GM12878 (cell line): ENCODE measurements around the gene NAP1L1. TPM values are rescaled to one million over a fixed set of nuclear protein-coding genes. Genes with fewer than 3 reads are reported as not detected.

Experiments
- ATAC-seq: fragments of 200-7000 bp; cut with Tn5 transposase; 3 replicates; pipeline ENCODE4 v1.9.1; 2020; ENCODE audit warnings: mild to moderate bottlenecking, moderate library complexity
- BruUV-seq: library from RNA; stranded (reverse); fragments of 400-500 nt; replicated peaks from 2 replicates; lab custom pipeline; 2021; lab: Mats Ljungman, UMichigan
- CTCF ChIA-PET: fragments of 300-600 bp; sonication (Branson Sonifier 250); formaldehyde crosslinking; extraction: SDS; loops from one replicate; lab custom pipeline; 2021; ENCODE audit warnings: inconsistent platforms; lab: Yijun Ruan, JAX
- POLR2A ChIA-PET: fragments of 350-600 bp; formaldehyde crosslinking; extraction: SDS; loops from one replicate; lab custom pipeline; 2021; ENCODE audit warnings: inconsistent platforms; lab: Charles Lee
- RAD21 ChIA-PET: fragments of 300-600 bp; sonication (Branson Sonifier 250); formaldehyde crosslinking; loops from one replicate; lab custom pipeline; 2023; ENCODE audit warnings: antibody characterized with exemption; ENCODE audit not compliant: unreplicated experiment; lab: Charles Lee
- SMC1A ChIA-PET: fragments of 300-600 bp; sonication (Branson Sonifier 250); formaldehyde crosslinking; loops from one replicate; lab custom pipeline; 2023; ENCODE audit not compliant: unreplicated experiment, uncharacterized antibody; lab: Charles Lee
- DNase-seq: peaks from one replicate; pipeline ENCODE4 v3.0.0-alpha.2; 2011; ENCODE audit warnings: low read depth, low spot score
- FAIRE-seq: peaks from 3 replicates; lab custom pipeline; 2011; peaks lifted over from hg19 to GRCh38; lab: Jason Lieb, UNC
- H2AFZ ChIP-seq: 2 replicates; pipeline ENCODE4 v1.6.0; 2011; ENCODE audit warnings: low read depth, low read length, control low read depth; ENCODE audit not compliant: control insufficient read depth
- H3K27ac ChIP-seq: 2 replicates; pipeline ENCODE4 v1.5.1; 2011; ENCODE audit warnings: control low read depth; ENCODE audit not compliant: control insufficient read depth, insufficient read depth
- H3K27me3 ChIP-seq, 2 experiments: replicated peaks in 1 of 2; 2 replicates each; pipeline versions ENCODE4 v1.6.0 to v1.6.1; 2011; ENCODE audit warnings: low read length in 1 of 2; ENCODE audit not compliant: control insufficient read depth in 2 of 2, insufficient read depth in 2 of 2
- H3K36me3 ChIP-seq, 2 experiments: 2 replicates each; pipeline ENCODE4 v1.5.1; 2011; ENCODE audit warnings: low read length in 1 of 2; ENCODE audit not compliant: control insufficient read depth in 2 of 2, insufficient read depth in 2 of 2
- H3K4me1 ChIP-seq: 2 replicates; pipeline ENCODE4 v1.6.1; 2011; ENCODE audit warnings: mild to moderate bottlenecking, low read length, moderate library complexity, mixed read lengths; ENCODE audit not compliant: control insufficient read depth, insufficient read depth
- H3K4me2 ChIP-seq: 2 replicates; pipeline ENCODE4 v1.6.0; 2011; ENCODE audit warnings: control low read depth; ENCODE audit not compliant: control insufficient read depth, insufficient read depth
- H3K4me3 ChIP-seq: fragments of 200-600 bp; sonication (generic); 2 replicates; pipeline ENCODE4 v1.5.1; 2016
- H3K79me2 ChIP-seq: 2 replicates; pipeline ENCODE4 v1.6.0; 2011; ENCODE audit warnings: low read length; ENCODE audit not compliant: control insufficient read depth, insufficient read depth
- H3K9ac ChIP-seq: 2 replicates; pipeline ENCODE4 v1.8.0; 2011; ENCODE audit warnings: low read length, control low read depth, mixed read lengths; ENCODE audit not compliant: control insufficient read depth, insufficient read depth
- H3K9me3 ChIP-seq: replicated peaks from 3 replicates; pipeline ENCODE4 v1.5.1; 2011; ENCODE audit warnings: mild to moderate bottlenecking, low read length; ENCODE audit not compliant: control insufficient read depth, insufficient read depth
- H4K20me1 ChIP-seq: 2 replicates; pipeline ENCODE4 v1.6.0; 2011; ENCODE audit not compliant: control insufficient read depth, insufficient read depth
- EED ChIP-seq: sonication (generic); IDR thresholded peaks from 2 replicates; pipeline ENCODE4 v1.6.1; 2016; ENCODE audit warnings: antibody characterized with exemption, low read depth
- MEF2A ChIP-seq: IDR thresholded peaks from 2 replicates; pipeline ENCODE4 v1.6.1; 2011; ENCODE audit warnings: low read depth, mild to moderate bottlenecking, low read length, moderate library complexity; ENCODE audit not compliant: insufficient read depth
- MTA2 ChIP-seq: fragments of 450-650 bp; IDR thresholded peaks from 2 replicates; pipeline ENCODE4 v1.6.1; 2016; ENCODE audit warnings: low read depth, mild to moderate bottlenecking, moderate library complexity
- RAD51 ChIP-seq: fragments of 450-650 bp; IDR thresholded peaks from 2 replicates; pipeline ENCODE4 v1.6.1; 2016; ENCODE audit warnings: moderate library complexity, mild to moderate bottlenecking, inconsistent platforms
- SREBF1 ChIP-seq: IDR thresholded peaks from 2 replicates; pipeline ENCODE4 v1.6.1; 2012; ENCODE audit warnings: mild to moderate bottlenecking, low read length
- STAT1 ChIP-seq: fragments of 450-650 bp; conservative IDR thresholded peaks from 2 replicates; pipeline ENCODE4 v1.6.1; 2014; ENCODE audit warnings: antibody characterized with exemption, mild to moderate bottlenecking
- WGBS: methylation state at CpG from one replicate; pipeline ENCODE4 v1.1.6; 2016; ENCODE audit warnings: low lambda C conversion rate; ENCODE audit not compliant: insufficient replicate concordance, insufficient coverage; ENCODE audit errors: missing lambda C conversion rate; 5-methylcytosine and 5-hydroxymethylcytosine counted together
- in situ Hi-C: fragments of 300-500 bp; cut with MboI; formaldehyde crosslinking; loops from 9 replicates; pipeline ENCODE4 v1.14.3; 2018; ENCODE audit warnings: mixed read lengths
- intact Hi-C: fragments of 100-400 bp; cut with micrococcal nuclease; formaldehyde crosslinking; loops from one replicate; pipeline ENCODE4 v1.14.2; 2022; ENCODE audit not compliant: unreplicated experiment
- polyA plus RNA-seq, 11 experiments: library from polyadenylated mRNA; depleted of rRNA in 4 of 11; unstranded in 6 of 11; stranded (reverse) in 5 of 11; fragments of >200 nt; fragmentation: Nextera tagmentation in 4 of 11; fragmentation: Illumina TruSeq in 1 of 11; extraction: Ambion mirVana in 4 of 11; extraction: Trizol in 1 of 11; gene quantifications; 1 replicate in 1 of 11; 2 replicates in 10 of 11; pipeline versions ENCODE4 v1.2.1 to v1.2.3, GENCODE V29; 2011 to 2016; ENCODE audit warnings: inconsistent platforms in 2 of 11, missing spikeins in 2 of 11, low read depth in 1 of 11
- total RNA-seq, 4 experiments: library from RNA; depleted of rRNA in 3 of 4; stranded (reverse); fragments of >200 nt in 3 of 4; fragmentation: Illumina TruSeq in 1 of 4; extraction: Trizol in 1 of 4; gene quantifications; 2 replicates each; pipeline versions ENCODE4 v1.2.1 to v1.2.3, GENCODE V29; 2013 to 2021
- TF ChIP-seq, protein P1 (sequence below): IDR thresholded peaks from 2 replicates; pipeline ENCODE4 v1.6.1; 2012; ENCODE audit warnings: mild to moderate bottlenecking, low read depth, low read length
- TF ChIP-seq, protein P2 (sequence below): fragments of 450-650 bp; IDR thresholded peaks from 2 replicates; pipeline ENCODE4 v1.6.1; 2017; ENCODE audit warnings: borderline replicate concordance
- TF ChIP-seq, protein P3 (sequence below): IDR thresholded peaks from 2 replicates; pipeline ENCODE4 v1.6.1; 2012; ENCODE audit warnings: low read depth, low read length, improper control_type of control experiment
- TF ChIP-seq, protein P4 (sequence below): fragments of 450-650 bp; IDR thresholded peaks from 2 replicates; pipeline ENCODE4 v1.6.1; 2014; ENCODE audit warnings: mild to moderate bottlenecking
- TF ChIP-seq, protein P5 (sequence below), 3 experiments: IDR thresholded peaks in 2 of 3; conservative IDR thresholded peaks in 1 of 3; 2 replicates each; pipeline ENCODE4 v1.5.1; 2011; ENCODE audit warnings: low read depth in 3 of 3, low read length in 3 of 3, mild to moderate bottlenecking in 3 of 3, control low read depth in 2 of 3, moderate library complexity in 2 of 3, inconsistent platforms in 1 of 3, mixed read lengths in 1 of 3; ENCODE audit not compliant: control insufficient read depth in 2 of 3, insufficient read depth in 1 of 3; ENCODE audit errors: extremely low read depth in 1 of 3
- TF ChIP-seq, protein P6 (sequence below): fragments of 150-350 bp; IDR thresholded peaks from 2 replicates; pipeline ENCODE4 v1.6.1; 2014; ENCODE audit warnings: mild to moderate bottlenecking, low read depth, low read length

NAP1L1 gene
- total and polyA plus RNA-seq, 10 of the 15 experiments (the other 5 are each of a cell fraction or from before 2014, with no cell fraction given), result 256 to 1,036 (median 536) TPM

DNA sequence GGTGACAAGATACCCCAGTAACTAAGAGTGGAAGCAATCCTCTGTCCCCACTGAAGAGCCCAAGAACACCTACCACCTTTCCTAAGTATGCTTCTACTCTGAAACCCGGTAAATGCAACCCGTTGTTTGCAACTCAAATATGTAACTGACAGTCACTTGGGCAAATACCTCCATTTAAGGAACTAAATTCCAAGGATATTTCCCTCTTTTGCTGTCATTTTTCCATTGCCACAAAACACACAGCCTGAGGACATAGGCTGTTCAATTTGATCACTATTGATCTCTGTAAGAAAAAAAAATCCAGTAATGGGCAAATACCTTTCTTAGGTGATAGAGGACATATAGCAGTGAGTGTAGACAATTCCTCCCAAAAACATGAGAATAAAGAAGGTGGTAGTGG is 46.3 kb downstream of the NAP1L1 start:
- ChIA-PET RAD21 (interaction anchor here (0.9 to 3.8 kb wide), 13 partner anchors 13 to 704 kb away, joined by 3 to 55 read pairs (median 7); partner anchors contain the start of genes BBS10 and KRR1), CTCF (interaction anchor here (0.7 to 5.6 kb wide), 19 partner anchors 17 to 558 kb away, joined by 3 to 131 read pairs (median 8); partner anchors contain the start of genes GLIPR1 and KRR1), SMC1A (interaction anchor here (0.7 to 16.5 kb wide), 16 partner anchors 10 to 553 kb away, joined by 3 to 268 read pairs (median 8); partner anchors contain the start of gene KRR1), POLR2A (no interaction called here)
- intact Hi-C loops (no loop called here), in situ Hi-C loops (loop anchor here (5.0 kb wide), 2 partner anchors 511 to 706 kb away; partner anchors contain the start of genes CAPS2 and GLIPR1L1)
- Histone ChIP-seq H3K36me3 (peaks cover 0 to 3% of the 10 kb centered on the region in 2 experiments; a peak in 1 of 4 replicates), H3K9ac (no peak overlapping the region), H3K27ac (no peak overlapping the region), H3K4me3 (no peak overlapping the region), H4K20me1 (no peaks in the 10 kb centered on the region), H2AFZ (no peak overlapping the region), H3K79me2 (no peaks in the 10 kb centered on the region), H3K4me1 (no peaks in the 10 kb centered on the region), H3K27me3 (no peaks in the 10 kb centered on the region), H3K4me2 (no peak overlapping the region), H3K9me3 (no peaks in the 10 kb centered on the region)
- FAIRE-seq, result no peak
- BruUV-seq, result no TSS peak
- DNase-seq, result no peak
- WGBS, result 0% methylated on average over 2 of the region's 2 CpGs
- ATAC-seq, result no peak
- TF ChIP-seq, protein P1, sequence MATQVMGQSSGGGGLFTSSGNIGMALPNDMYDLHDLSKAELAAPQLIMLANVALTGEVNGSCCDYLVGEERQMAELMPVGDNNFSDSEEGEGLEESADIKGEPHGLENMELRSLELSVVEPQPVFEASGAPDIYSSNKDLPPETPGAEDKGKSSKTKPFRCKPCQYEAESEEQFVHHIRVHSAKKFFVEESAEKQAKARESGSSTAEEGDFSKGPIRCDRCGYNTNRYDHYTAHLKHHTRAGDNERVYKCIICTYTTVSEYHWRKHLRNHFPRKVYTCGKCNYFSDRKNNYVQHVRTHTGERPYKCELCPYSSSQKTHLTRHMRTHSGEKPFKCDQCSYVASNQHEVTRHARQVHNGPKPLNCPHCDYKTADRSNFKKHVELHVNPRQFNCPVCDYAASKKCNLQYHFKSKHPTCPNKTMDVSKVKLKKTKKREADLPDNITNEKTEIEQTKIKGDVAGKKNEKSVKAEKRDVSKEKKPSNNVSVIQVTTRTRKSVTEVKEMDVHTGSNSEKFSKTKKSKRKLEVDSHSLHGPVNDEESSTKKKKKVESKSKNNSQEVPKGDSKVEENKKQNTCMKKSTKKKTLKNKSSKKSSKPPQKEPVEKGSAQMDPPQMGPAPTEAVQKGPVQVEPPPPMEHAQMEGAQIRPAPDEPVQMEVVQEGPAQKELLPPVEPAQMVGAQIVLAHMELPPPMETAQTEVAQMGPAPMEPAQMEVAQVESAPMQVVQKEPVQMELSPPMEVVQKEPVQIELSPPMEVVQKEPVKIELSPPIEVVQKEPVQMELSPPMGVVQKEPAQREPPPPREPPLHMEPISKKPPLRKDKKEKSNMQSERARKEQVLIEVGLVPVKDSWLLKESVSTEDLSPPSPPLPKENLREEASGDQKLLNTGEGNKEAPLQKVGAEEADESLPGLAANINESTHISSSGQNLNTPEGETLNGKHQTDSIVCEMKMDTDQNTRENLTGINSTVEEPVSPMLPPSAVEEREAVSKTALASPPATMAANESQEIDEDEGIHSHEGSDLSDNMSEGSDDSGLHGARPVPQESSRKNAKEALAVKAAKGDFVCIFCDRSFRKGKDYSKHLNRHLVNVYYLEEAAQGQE, result no peak
- TF ChIP-seq RAD51, result no peak
- no peak for TF ChIP-seq MTA2
- TF ChIP-seq, protein P2, sequence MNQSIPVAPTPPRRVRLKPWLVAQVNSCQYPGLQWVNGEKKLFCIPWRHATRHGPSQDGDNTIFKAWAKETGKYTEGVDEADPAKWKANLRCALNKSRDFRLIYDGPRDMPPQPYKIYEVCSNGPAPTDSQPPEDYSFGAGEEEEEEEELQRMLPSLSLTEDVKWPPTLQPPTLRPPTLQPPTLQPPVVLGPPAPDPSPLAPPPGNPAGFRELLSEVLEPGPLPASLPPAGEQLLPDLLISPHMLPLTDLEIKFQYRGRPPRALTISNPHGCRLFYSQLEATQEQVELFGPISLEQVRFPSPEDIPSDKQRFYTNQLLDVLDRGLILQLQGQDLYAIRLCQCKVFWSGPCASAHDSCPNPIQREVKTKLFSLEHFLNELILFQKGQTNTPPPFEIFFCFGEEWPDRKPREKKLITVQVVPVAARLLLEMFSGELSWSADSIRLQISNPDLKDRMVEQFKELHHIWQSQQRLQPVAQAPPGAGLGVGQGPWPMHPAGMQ, result no peak
- TF ChIP-seq, protein P3, sequence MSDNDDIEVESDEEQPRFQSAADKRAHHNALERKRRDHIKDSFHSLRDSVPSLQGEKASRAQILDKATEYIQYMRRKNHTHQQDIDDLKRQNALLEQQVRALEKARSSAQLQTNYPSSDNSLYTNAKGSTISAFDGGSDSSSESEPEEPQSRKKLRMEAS, result no peak
- TF ChIP-seq, protein P4, sequence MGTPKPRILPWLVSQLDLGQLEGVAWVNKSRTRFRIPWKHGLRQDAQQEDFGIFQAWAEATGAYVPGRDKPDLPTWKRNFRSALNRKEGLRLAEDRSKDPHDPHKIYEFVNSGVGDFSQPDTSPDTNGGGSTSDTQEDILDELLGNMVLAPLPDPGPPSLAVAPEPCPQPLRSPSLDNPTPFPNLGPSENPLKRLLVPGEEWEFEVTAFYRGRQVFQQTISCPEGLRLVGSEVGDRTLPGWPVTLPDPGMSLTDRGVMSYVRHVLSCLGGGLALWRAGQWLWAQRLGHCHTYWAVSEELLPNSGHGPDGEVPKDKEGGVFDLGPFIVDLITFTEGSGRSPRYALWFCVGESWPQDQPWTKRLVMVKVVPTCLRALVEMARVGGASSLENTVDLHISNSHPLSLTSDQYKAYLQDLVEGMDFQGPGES, result no peak
- TF ChIP-seq, protein P5, sequence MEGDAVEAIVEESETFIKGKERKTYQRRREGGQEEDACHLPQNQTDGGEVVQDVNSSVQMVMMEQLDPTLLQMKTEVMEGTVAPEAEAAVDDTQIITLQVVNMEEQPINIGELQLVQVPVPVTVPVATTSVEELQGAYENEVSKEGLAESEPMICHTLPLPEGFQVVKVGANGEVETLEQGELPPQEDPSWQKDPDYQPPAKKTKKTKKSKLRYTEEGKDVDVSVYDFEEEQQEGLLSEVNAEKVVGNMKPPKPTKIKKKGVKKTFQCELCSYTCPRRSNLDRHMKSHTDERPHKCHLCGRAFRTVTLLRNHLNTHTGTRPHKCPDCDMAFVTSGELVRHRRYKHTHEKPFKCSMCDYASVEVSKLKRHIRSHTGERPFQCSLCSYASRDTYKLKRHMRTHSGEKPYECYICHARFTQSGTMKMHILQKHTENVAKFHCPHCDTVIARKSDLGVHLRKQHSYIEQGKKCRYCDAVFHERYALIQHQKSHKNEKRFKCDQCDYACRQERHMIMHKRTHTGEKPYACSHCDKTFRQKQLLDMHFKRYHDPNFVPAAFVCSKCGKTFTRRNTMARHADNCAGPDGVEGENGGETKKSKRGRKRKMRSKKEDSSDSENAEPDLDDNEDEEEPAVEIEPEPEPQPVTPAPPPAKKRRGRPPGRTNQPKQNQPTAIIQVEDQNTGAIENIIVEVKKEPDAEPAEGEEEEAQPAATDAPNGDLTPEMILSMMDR (IDR thresholded peaks at IDR 0.05 in 2 of 3, conservative IDR thresholded peaks at IDR 0.05 in 1 of 3; ENCODE audit: control insufficient read depth in 2 of 3, extremely low read depth in 1 of 3, insufficient read depth in 1 of 3, low read depth in 3 of 3, low read length in 3 of 3), result no peak
- TF ChIP-seq SREBF1, result no peak
- TF ChIP-seq, protein P6, sequence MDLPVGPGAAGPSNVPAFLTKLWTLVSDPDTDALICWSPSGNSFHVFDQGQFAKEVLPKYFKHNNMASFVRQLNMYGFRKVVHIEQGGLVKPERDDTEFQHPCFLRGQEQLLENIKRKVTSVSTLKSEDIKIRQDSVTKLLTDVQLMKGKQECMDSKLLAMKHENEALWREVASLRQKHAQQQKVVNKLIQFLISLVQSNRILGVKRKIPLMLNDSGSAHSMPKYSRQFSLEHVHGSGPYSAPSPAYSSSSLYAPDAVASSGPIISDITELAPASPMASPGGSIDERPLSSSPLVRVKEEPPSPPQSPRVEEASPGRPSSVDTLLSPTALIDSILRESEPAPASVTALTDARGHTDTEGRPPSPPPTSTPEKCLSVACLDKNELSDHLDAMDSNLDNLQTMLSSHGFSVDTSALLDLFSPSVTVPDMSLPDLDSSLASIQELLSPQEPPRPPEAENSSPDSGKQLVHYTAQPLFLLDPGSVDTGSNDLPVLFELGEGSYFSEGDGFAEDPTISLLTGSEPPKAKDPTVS, result no peak
- TF ChIP-seq EED, result no peak
- TF ChIP-seq STAT1, result no peak
- TF ChIP-seq MEF2A, result no peak
